GM15510 (cell line): ENCODE data around the gene MGAT4B.
A peak's percentile ranks its signal among the peaks of the same experiment; 100 is the strongest.

Source experiments
- POLR2A ChIP-seq: IDR thresholded peaks from 3 replicates; pipeline ENCODE4 v1.6.1; 2011; ENCODE audit warnings: borderline replicate concordance; ENCODE audit not compliant: insufficient read length; ENCODE audit errors: extremely low read depth

MGAT4B gene

DNA sequence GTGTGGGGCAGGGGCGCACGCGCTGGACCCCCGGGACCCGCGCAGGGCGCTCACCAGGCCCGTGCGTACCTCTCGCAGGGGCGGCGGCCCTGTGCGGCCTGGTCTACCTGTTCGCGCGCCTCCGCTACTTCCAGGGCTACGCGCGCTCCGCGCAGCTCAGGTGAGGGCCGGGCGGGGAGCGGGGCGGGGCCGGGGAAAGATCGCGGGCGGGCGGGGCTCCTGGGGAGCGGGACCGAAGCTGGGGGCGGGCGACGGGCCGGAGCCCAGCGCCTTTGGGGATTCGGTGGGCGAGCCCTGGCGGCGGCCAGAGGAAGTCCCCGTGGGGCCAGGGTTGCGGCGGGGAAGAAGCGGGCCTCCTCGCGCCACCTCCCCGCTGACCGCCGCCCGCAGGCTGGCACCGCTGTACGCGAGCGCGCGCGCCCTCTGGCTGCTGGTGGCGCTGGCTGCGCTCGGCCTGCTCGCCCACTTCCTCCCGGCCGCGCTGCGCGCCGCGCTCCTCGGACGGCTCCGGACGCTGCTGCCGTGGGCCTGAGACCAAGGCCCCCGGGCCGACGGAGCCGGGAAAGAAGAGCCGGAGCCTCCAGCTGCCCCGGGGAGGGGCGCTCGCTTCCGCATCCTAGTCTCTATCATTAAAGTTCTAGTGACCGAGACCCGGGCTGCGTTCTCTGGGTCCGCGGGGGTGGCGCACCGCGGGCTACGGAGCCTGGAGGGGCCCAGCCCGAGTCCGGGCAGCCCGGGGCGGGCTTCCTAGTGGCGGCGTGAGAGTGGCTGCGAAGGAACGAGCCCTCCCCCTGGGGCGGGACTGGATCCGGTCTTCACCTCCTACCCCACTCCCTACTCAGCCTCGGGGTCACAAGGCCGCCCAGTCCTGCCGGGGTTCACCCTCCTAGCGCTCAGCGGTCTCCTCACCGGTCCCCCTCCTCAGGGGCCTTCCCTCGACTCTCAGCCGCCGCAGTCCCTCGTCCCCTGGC lies 10.5 kb downstream of the MGAT4B start:
- TF ChIP-seq POLR2A = peak; percentile 66

DNA sequence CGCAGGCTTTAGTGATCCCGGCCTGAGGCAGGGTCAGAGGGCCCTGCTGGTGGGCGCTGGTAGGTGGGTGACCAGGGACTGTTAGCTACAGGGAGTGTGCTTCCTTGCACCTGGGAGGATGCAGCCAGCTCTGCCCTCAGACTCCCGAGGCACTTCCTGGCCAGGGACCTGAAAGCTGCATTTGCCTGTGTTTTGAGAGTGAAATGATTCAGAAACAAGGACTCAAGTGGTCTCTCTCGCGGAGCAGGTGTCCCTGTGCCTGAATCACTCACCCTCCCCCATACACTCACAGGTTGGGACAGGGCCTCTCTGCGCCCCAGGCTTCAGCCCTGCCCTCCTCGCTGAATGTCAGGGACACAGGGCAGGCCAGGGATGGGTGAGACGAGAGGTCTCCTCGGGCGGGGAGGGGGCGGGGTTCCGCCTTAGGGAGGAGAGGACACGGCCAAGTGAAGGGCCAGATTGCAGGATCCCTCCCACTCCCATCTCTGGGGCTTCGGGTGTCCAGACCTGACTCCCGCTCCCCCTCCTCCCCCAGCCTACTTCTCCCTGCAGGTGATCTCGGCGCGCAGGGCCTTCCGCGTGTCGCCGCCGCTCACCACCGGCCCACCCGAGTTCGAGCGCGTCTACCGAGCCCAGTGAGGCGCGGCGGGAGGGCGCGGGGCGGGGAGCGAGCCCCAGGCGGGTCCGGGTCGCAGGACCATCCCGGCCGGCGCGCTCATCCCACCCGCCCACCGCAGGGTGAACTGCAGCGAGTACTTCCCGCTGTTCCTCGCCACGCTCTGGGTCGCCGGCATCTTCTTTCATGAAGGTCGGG lies 11.4 kb downstream of the MGAT4B start:
- TF ChIP-seq POLR2A = peak; percentile 5

DNA sequence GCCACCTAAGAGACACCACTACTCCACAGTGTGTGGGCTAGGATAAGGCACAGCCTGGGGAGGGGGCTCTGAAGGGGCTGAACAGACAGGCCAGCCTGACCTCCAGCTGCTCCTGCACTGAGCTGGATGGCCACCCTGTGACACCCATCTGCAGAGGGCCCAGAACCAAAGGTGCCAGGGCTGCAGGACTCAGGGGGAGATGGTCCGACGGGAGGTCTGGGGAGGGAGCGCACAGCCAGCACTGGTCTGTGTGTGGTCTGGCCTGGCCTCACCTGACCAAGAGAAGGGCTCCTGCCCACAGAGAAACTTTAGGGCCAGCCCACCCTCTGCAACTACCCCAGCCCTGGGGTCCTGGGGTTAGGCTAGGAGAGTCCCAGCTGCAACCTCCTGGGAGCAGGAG lies 12.1 kb downstream of the MGAT4B start:
- no peak for TF ChIP-seq POLR2A

GRCh38 chr5:179794171-179794570 lies 12.5 kb downstream of the MGAT4B start:
- TF ChIP-seq POLR2A = no peak

GRCh38 chr5:179793468-179794139 lies 13.1 kb downstream of the MGAT4B start, which contains the start of gene LTC4S:
Gene LTC4S (plus strand): TSS chr5:179793986. CDS start chr5:179794081, 95 bp downstream.
- no peak for TF ChIP-seq POLR2A

DNA sequence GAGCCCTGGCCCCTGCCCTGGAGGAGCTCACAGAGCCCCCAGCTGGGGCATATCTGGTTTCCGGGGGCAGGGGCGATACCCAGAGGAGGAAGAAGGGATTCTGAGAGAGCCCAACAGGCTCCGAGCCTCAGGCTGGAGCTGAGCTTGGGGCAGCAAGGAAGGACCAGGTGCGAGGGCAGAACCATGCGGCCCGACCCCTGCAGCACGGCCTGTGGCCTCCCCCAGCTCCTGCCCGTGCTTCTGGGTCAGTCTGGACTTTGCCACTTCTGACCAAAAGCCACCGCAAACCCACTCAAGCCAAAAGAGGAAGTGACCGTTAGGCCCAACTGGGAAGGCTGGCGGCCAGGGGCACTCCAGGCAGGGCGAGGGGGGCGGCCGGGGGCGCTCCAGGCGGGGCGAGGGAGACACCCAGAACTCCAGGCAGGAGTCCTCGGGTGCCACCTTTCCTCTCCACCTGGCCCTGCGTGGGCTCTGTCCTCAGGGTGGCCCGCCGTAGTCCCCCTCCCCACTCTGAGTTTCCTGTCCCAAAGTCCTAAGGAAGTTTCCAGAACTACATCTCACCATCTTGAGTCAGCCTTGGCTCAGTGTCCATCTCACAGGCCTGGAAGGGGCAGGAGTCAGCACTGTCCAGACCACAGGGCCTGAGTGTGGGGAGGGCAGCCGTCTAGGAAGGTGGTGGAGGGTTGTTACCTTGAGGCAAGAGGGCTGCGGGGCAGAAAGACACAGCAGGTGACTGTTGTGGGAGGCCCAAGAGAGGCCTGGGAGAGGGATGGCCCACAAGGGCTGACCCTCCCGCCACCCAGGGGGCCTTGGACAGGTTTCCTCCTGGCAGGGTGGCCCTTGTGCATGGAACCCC lies 13.8 kb downstream of the MGAT4B start:
- TF ChIP-seq POLR2A = no peak

GRCh38 chr5:179791881-179792611 lies 14.6 kb downstream of the MGAT4B start:
- no peak for TF ChIP-seq POLR2A

DNA sequence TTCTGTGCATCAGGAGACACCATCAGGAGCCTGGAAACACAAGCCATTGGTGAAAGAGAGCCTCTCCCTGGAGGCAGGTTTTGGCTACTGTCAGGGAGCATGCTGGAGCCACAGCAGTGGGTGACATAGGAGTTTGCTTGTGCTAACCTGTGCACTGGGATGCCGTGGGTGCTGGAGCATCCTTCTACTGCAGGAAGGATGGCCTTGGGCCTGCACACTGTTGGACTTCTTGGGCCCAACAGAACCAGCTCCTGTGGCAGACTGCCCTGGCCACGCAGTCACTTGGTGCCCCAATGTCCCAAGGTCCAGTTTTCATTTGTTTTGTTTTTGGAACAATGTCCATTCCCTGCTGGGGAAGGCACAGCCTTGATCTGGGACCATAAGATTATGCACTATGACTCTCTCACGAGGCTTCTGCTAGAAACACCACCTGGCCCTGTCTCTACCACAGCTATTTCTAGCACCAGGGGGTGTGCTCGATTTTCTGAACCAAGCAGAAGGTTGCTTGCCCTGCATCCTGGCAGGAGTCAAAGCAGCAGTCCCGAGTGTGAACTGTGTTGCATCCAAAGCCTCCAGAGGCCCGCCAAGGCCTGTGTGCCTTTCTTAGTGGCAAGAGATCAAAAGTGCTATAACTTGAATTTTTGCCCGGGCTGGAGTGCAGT lies 18.3 kb downstream of the MGAT4B start:
- TF ChIP-seq POLR2A = no peak

GRCh38 chr5:179786861-179787260 lies 19.8 kb downstream of the MGAT4B start:
- TF ChIP-seq POLR2A = no peak

DNA sequence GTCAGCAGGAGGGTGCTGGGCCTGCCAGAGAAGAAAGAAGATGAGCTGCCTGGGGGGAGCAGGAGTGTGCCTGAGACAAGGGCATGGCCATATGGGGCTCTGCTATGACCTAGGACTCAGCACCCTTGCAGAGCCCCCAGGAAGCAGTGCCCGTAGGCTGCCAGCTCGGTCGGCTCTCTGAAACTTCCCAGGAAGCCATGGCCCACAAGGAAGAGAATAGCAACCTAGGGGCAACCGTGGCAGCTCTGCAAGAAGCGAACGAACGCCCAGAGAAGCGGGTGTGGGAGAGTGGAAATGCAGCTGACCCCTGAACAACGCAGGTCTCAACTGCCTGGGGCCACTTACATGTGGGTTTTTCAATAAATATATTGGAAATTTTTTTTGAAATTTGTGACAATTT lies 23.5 kb downstream of the MGAT4B start:
- TF ChIP-seq POLR2A = no peak

GRCh38 chr5:179781846-179782245 lies 24.8 kb downstream of the MGAT4B start:
- TF ChIP-seq POLR2A = no peak

DNA sequence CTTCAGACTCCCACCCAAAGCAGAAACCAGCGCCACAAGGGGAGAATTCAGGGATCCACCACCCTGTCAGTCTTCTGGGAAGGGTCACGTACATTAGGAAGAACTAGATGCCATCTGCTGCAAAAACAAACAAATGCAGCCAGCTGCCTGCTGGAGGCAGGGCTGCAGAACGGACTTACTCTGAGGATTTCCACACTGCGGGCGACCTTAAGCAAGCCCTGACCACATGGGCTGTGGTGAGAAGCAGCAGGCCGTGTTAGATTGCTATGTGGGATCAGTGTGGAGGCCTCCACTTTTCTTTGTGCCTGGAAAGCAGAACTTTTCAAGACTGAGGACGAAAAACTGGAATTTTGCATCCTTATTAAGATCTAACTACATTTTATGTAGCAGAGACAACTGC lies 26.3 kb downstream of the MGAT4B start:
- TF ChIP-seq POLR2A = no peak

- no peak for TF ChIP-seq POLR2A
These were observed 26.8 kb downstream of the MGAT4B start for GRCh38 chr5:179779826-179780225.
